SK-N-SH treated with all-trans-retinoic acid at 6 μM for 48 hours (cell line): ENCODE results near the gene MAPK9.

Source experiments
- ARNTL ChIP-seq: fragments of 450-650 bp; formaldehyde crosslinking; IDR thresholded peaks from 2 replicates; pipeline ENCODE4 v1.5.0; 2020; ENCODE audit warnings: low read depth, mild to moderate bottlenecking, moderate library complexity, borderline replicate concordance
- BACH2 ChIP-seq: fragments of 250-450 bp; sonication (Bioruptor Pico); IDR thresholded peaks from 2 replicates; pipeline ENCODE4 v1.9.0; 2021; ENCODE audit warnings: mild to moderate bottlenecking, borderline replicate concordance
- CSRNP3 ChIP-seq: fragments of 250-450 bp; sonication (Bioruptor Pico); IDR thresholded peaks from 2 replicates; pipeline ENCODE4 v1.5.1; 2021; ENCODE audit warnings: mild to moderate bottlenecking, moderate library complexity
- GLIS3 ChIP-seq: fragments of 250-450 bp; sonication (Bioruptor Pico); IDR thresholded peaks from 2 replicates; pipeline ENCODE4 v1.5.0; 2020; ENCODE audit warnings: mild to moderate bottlenecking, moderate library complexity
- TOX ChIP-seq: fragments of 250-450 bp; sonication (Bioruptor Pico); IDR thresholded peaks from 2 replicates; pipeline ENCODE4 v1.8.0; 2021; ENCODE audit warnings: mild to moderate bottlenecking, moderate library complexity, borderline replicate concordance
- TSHZ2 ChIP-seq: fragments of 250-450 bp; sonication (Bioruptor Pico); IDR thresholded peaks from 2 replicates; pipeline ENCODE4 v1.5.0; 2020; ENCODE audit warnings: mild to moderate bottlenecking, moderate library complexity
- ZFP30 ChIP-seq: fragments of 450-650 bp; formaldehyde crosslinking; IDR thresholded peaks from 2 replicates; pipeline ENCODE4 v1.5.0; 2022; ENCODE audit warnings: mild to moderate bottlenecking, moderate library complexity
- ZNF70 ChIP-seq: fragments of 450-650 bp; formaldehyde crosslinking; IDR thresholded peaks from 2 replicates; pipeline ENCODE4 v1.5.0; 2020; ENCODE audit warnings: mild to moderate bottlenecking, moderate library complexity

- TF ChIP-seq ZNF70 (no peak), BACH2 (no peak), CSRNP3 (CRISPR knock-in tag) (no peak), ARNTL (CRISPR knock-in tag) (no peak), ZFP30 (CRISPR knock-in tag) (no peak), GLIS3 (CRISPR knock-in tag) (no peak), TOX (no peak), TSHZ2 (CRISPR knock-in tag) (no peak)
Observed at GRCh38 chr5:180323160-180323559, 31.3 kb upstream of the MAPK9 start.
